Inferior parietal cortex (tissue), 1 donor: ENCODE data around the gene PANK1.

Source experiments
- DNase-seq: peaks from one replicate; pipeline ENCODE4 v3.0.0-alpha.2; 2016; ENCODE audit errors: extremely low spot score

The PANK1 gene

DNA sequence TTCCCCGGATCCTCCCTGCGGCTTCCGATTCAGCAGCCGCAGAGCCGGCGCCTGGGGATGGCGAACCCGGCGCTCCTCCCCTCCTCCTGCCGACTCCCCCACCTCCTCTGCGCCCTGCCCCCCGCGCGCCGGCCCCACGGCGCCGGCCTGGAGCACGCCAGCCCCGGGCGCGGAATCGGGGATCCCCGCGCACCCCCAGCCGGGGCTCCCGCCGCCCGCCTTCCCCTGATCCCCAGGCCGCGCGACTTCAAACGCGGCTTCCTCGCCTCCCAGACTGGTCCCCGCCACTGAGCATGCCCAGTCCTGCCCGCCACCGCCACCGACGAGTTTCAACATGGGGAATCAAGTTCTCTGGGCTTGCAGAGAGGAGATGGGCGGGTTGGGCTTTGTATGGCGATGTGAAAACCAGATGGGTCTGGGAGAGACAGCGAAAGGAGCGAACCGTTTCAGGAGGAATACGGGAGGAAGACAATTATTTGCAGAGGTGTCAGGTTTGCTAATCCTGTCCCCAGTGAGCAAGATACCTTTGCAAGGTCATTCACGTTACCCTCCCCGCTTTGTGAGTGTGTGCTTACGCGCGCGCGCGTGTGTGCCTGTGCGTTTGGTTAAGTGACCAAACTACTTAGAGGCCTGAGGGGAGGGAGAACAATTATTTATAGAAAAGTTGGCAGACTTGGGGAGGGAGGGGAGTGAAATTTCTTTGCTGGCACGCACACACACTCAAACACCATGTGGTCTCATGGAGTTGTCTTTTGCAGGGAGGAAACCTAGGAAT is at the start of gene PANK1:
Gene PANK1, minus strand, starts transcription at position 276 of the 775 bp plus-strand sequence. CDS start 351 bp downstream, outside the sequence.
- DNase-seq: peak; percentile 59

DNA sequence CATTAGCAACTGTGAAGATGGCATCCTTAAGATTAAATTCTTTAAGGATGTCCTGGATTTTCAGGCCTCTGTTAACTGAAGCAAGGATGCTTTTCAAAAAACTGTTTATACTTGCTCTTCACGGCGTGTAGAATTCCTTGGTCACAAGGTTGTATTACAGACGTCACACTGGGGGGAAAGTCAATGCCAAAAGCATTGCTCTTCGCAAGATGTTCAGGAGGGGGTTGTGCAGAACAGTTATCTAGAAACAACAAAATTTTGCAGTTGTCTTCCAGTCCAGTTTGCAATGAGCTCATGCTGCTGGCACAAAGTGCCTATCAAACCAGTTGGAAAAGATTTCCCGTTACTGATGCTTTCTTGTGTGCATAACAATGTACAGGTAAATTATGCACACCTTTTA is 48.1 kb upstream of the PANK1 start:
- no peak for DNase-seq

DNA sequence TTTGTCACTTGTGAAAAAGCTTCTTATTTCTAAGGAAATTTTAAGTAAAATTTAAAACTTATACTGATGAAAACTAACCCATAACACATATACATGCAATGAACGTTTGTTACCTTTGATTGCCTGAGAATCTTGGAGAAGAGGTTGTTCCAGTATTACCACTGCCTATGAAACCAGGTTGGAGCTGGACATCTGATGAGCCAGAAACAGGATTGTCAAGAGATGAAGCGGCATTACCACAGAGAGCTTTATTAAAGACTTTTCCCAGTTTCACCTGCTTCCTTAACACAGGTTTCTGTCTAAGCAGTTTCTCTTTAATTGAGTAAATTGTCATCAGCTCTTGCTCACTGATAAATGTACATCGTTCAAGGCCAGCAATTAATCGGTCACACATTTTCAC is 47.4 kb upstream of the PANK1 start:
- no peak for DNase-seq

DNA sequence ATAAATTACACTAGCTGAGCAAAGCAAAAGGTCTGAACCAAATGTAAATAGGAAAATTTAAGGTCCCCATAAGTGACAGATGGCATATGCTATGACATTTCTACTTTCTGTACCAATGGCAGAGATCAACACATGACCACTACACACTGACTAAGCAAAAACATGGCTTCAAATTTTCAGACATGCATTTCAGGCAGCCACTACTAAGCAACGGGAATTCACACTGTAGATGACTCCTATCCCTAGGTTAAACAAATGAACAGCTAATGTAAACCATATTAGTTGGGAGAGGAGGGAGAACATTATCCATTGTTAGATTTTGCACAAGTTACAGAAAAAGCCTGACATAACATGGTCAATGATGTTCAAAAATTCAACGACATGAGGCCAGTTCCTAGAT is 45.0 kb upstream of the PANK1 start:
- DNase-seq: no peak

DNA sequence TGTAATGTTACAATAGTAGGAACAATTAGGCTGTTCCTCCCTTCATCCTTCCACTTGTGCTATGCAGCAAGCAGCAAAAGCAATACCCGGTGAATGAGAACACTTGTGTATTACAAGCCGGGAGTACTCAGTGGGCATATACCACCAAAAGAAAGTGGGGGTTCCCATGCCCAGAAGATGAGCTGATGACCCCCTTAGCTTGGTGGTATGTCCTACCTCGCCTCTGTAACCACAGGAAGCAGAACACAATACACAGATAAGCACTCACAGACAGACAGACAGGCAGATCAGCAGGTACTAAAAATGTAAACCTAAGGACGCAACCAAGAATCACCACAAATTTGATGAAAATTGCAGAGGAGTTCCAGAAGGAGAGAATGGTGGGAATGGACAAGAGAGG is 40.9 kb upstream of the PANK1 start:
- DNase-seq: no peak

DNA sequence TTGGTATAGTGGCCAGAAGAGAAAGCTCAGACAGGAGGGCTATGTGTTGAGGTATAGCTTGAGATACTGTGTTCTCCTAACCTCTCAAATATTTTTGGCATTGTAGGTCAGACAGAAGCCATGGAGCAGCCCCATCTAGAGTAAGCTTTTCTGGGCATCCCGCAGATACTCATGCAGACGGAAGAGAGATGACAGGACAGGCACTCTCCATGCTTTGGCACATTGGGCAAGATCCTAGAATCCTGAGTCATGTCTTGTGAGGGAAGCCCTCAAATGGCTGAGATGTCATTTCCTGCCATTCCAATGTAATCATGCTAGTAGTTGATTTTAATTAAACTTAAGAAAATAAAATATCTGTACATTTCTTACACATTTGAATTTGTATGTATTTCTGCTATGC is 39.6 kb upstream of the PANK1 start:
- no peak for DNase-seq

DNA sequence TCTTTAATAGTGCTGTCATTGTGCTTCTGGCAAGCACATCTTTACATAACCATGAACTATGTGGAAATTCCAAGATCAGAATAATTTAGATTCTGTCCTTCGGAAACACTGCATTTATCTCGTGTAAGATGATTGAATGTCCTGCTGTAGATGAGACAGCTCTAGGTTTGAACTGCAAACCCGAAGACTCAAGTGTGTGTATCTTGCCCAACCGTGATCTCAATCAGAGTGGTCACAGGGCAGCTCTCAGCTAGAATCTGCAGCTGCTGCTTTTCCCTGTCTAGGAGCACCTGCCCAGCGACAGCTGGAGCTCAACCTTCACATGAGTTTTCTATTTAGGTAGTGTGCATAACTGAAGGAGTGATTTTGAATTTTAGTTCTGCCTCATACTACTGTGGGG is 38.8 kb upstream of the PANK1 start:
- DNase-seq: no peak

DNA sequence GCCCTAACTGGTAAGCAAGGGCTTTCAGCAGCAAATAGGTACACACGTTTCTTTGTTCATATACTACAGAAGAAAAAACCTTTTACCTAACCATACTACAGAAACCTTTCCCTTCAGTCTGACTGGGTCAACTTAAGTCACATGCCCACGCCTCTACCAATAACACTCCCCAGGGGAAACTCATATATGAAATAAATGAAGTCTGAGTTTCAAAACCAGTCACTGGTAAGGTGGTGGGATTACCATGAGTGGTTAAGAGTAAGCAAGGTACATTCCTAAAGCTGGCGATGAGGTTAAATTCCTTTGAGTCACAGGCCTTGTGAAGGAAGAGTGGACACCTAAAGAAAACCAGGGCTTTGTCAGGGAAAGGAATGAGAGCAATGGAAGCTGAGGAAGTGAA is 34.9 kb upstream of the PANK1 start:
- DNase-seq: no peak

DNA sequence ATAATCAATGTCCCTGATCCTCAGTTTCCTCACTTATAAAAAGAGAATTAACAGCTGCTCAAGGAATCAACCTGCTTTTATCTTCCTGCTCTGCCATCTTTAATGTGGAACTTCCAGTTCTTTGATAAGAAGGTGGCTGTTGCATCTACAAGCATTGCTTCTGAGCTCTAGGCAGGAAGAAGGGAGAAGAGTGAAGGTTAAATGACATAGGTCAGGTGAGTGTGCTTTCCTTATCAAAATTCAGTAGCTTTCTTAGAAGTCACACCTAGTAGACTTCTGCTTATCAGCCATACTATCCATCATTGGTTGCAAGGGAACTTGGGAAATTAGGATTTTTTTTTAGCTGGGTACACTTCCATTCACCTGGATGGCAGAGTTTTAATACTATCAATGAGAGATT is 32.3 kb upstream of the PANK1 start:
- no peak for DNase-seq

DNA sequence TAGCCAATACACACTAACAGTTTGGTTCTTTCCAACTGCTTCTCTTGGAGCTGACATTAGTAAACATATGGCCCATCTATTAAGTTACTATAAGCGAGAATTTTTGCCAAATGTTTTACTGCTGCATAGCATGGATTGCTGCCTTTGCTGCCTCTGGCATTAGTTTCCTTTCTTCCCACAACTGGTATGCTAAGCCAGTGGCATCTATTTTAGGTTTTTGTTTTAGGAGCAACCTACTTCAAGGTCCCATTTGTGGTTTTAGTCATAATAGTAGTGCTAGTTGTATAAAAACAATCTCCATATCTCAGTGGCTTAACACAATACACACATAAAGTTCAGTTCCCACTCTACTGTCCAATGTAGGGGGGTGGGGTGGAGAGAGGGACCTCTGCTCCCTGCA is 25.9 kb upstream of the PANK1 start:
- DNase-seq: no peak

DNA sequence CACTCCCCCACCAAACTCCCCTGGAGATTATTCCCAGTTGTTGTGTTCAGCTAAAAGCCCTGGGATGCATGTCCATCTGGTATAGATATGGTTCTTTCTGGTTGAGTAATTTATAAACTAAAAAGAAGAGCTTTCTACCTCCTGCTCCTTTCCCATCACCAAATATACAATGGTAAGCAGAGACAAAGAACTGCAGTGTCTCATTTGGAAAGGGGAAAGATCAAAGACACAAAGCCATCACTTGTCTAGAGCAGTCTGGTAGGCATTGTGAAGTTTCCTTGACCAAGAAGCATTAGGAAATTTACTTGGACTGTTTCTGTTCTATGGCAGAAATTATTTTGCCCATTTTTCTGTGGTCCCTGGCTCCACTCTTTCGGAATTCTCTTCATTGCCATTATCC is 24.9 kb upstream of the PANK1 start:
- no peak for DNase-seq

DNA sequence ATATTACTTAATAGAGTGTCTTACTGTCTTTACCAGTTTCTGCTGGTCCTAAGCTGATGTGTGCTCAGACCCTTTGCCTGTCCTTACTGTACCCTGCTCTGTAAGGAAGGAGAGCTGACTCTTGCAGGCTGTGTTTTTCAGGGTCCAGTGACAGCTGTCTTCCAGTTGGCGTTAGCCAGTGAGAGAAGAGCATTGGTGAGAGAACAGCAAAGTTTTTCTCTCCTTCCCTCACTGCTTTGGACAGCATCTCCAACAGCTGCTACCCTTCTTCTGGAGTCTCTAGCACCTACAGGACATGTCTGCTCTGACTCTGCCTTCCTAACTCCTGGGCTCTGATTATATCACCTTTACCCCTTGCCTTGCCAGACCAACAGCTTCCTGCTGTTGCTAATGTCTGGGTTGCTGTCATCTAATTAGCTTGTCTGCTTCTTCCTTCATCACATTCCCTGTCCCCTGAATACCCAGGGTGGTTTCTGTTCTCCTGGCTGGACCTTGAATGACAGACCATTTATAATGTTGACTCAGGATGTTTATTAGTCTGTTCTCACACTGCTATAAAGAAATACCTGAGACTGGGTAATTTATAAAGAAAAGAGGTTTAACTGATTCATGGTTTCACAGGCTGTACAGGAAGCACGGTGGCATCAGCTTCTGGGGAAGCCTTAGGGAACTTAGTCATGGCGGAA is 23.5 kb upstream of the PANK1 start:
- no peak for DNase-seq

DNA sequence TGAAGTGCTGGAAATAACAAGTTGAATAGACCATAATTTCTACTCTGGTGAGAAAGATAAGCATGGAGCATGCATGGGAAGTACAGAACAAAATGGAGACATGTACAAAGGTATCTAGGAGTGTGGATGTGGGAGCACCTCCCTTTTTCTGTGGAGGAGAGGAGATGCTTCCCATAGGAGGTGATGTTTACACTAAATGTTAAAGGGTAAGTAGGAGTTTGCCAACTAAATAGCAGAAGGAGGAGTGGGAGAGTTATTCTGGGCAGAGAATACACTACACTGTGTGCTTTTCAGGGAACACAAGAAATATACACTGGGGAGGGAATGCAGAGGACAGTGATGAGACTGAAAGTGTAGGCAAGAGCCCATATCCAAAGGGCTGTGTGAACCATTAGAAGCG is 21.1 kb upstream of the PANK1 start:
- no peak for DNase-seq

DNA sequence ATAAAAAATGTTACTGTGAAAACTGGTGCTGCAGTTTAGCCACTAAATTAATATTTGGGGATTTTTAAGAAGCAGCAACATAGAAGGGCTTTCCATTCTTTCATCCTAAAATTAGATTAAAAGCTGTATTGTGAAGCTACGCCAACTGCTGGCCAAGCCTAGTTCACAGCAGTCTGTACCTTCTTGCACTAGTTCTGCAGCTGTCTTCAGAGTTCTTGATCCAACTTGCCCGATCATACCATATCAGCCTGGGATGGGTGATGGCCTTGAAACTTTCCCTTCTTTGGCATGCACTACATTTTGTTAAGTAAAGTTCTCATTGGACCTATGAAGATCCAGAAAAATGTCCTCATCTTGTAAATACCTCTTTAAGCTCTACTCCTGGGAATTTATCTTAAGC is 20.3 kb upstream of the PANK1 start:
- no peak for DNase-seq

DNA sequence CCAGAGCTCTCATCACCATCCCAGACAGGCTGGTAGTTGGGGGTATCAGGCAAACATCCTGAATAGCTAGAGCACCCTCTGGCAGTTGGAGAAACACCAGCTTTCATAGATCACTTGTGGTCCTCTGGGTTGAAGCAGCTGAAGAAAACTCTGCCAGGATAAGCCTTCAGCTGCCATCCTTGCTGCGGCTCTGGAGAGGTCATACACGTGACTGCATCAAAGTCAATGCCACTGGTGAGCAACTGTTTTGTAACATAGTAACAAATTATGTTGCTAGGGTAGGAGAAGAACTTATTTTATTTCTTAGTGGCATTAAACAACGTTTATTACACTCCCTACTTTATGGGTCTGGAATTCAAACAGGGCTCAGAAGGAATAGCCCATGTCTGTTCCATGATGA is 19.2 kb upstream of the PANK1 start:
- DNase-seq: no peak

DNA sequence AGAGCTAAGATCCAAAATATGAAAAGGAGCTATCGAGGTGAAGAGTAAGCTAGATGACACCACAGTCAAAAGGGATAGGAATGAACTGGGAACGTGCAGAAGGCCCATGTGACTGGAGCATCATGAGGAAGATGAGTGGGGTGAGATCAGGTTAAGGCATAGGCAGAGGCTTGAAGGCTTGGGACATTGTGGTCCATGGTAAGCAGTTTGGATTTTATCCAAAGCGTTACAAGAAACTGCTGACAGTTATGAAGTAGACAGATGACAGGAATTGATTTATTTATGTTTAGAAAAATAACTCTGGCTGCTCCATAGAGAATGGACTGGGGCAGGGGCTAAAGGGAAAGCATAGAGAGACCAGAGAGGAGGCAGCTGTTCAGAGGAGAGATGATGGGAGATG is 18.1 kb upstream of the PANK1 start:
- DNase-seq: no peak

DNA sequence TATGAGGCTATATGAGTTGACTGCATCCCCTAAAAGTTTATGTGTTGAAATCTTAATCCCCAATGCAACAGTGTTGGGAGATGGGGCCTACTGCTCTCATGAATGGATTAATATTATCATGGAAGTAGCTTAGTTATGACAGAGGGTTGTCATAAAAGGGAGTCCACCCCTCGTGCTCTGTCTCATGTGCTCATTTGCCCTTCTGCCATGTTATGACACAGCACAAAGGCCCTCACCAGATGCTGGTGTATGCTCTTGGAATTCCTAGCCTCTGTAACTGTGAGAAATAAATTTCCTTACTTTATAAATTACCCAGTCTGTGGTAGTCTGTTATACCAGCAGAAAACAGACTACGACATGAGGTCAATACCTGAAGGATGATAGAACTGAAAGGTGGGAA is 17.6 kb upstream of the PANK1 start:
- DNase-seq: no peak

DNA sequence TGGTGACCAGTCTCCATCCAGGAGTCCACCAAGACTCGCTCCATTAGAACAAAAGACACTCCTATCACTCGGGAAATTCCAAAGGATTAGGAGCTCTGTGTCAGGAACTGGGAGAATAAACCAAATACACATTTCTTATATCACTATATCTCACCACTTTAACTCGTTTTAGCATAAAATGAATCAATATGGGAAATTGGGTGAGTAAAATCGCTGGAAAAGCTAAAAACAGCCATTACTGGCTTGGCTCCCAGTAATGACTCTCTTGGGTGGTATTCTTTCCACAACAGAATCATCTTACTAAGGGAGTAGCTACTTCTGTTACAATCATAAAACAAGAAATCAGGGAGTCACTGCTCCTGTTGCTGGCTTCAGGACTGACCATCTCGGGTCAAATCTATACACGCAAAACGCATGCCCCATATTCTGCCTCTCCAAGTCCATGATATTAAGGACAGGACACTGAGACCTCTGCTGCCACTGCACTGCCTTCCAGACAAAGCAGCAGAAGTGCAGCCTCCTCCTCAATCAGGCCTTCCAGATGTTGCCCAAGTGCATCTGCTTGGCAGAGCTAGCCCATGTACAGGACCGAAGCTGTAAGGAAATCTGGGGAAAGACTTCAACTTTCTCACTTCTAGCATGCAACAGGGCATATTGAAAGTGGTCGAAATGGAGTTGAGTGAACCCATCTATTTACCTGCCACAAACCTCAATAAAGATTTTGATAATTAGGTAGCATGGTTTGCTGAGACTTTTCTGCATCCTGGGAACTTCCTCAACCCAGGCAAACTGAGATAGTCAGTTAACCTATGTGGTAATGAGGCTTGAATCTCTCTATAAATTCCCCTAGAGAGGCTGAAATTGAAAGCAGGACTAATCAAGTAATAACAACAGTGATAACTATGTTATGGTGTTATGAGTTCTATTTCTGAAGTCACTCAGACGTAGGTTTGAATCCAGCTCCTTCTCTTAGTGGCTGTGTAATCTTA is 14.4 kb upstream of the PANK1 start:
- DNase-seq: peak; percentile 15

DNA sequence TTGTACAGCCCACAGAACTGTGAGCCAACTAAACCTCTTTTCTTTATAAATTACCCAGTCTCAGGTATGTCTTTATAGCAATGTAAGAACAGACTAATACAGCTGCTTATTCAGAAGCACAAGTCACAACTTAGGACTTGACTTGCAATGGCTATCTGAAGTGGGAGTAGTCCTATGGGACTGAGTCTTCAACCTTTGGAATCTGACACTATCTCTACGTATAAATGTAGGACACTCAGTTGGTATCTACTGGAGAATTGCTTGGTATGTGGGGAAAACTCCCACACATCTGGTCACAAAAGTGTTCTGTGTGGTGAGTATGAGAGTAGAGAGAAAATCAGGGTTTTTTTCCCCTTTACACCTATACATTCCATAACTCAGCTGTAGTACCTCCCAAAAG is 12.3 kb upstream of the PANK1 start:
- no peak for DNase-seq

DNA sequence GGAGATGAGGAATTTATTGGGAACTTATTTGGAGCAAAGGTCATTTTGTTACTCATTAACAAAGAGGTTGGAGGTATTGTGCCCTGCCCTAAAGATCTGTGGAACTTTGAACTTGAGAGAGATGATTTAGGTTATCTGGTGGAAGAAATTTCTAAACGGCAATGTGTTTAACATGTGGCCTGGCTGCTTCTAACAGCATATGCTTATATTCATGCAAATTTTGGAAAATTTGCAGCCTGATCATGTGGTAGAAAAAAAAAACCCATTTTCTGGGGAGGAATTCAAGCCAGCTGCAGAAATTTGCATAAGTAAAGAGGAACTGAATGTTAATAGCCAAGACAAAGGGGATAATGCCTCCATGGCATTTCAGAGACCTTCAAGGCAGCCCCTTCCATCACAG is 10.7 kb upstream of the PANK1 start:
- no peak for DNase-seq

DNA sequence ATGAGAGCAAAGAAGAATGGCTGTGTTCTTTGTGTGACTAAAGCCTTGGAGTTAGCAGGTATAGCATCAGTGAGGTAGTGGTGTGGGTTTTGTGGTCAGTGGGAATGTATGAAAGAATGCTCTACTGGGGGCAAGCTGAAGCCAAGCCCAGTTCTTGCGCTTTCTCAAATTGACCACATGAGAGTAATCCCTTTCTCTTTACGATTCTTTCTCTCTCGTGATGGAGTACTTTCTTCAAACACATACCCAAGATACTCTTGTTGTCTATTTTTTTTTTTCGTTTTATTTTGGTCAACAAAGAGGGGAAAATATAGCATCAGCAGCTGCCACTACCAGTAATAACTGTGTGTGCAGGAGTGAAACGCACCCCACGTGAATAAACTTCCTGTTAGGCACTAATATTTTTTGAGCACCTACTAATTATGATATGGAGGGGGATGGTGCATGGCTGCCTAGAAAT is 8.4 kb upstream of the PANK1 start:
- no peak for DNase-seq

DNA sequence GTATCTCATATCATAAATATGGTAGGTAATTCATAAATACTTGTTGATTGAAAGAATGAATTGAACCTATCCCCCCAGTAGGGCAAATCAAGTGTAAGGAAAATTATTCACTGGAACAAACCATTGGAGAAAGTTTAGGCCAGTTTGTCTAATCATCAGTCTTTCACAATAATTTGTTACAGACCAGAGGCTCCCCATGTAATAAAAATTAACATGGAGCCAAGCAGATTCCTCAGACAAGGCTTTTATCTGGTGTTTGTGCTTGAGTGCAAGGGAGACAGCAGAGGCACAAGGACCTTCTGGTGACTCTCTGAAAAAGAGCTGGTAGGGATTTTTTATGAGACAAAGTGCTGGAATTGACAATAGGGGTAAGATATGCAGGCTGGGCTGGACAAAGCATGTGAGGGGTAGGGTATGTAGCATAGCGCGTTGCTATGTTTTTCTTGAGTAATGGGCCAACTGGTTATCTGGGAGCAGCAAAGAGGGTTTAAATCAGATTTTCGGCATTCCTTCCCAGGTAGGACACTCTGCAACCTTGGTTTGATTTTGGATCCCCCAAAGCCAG is 7.8 kb upstream of the PANK1 start:
- no peak for DNase-seq
